ENCODE results near the gene KRTAP10-10.
"Not testable (repeated sequence)": the region's sequence is repeated elsewhere in the genome, so short reads cannot be mapped to it uniquely, and the experiment has no call there.

The KRTAP10-10 gene

GRCh38 chr21:44628707-44629391, 8.3 kb upstream of the KRTAP10-10 start:
- no peak overlapping the region for H3K9ac ChIP-seq (ENCODE audit: low read length)
- DNase-seq (ENCODE audit: low read depth) = no peak
- H3K27me3 ChIP-seq (replicated peaks; ENCODE audit: control insufficient read depth, insufficient read depth, low read length) = no peaks in the 10 kb centered on the region
- no peak overlapping the region for H3K4me3 ChIP-seq (ENCODE audit: low read length)
- H3K36me3 ChIP-seq (ENCODE audit: control insufficient read depth, insufficient read depth, low read length, severe bottlenecking) = no peaks in the 10 kb centered on the region
- H3K9me3 ChIP-seq (ENCODE audit: control insufficient read depth, low read length) = peaks cover 42% of the 10 kb centered on the region
- H3K4me1 ChIP-seq (ENCODE audit: control insufficient read depth, insufficient read depth, low read length) = no peaks in the 10 kb centered on the region

DNA sequence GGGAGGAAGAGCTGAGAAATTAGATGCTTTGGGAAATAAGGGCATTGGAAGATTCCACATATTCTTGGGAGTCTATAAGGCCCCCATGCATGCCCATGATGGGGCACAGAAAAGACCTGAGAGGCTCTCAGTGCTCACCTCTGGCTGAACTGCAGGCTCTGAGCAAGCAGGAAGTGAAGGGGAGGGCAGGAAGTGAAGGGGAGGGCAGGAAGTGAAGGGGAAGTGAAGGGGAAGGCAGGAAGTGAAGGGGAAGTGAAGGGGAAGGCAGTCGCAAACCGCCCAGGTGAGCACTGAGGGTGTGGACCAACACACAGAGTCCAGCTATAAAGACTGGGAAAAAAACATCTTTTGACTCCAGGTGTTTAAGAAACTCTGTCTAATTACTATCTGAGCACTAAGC, 6.7 kb upstream of the KRTAP10-10 start:
- H3K9me3 ChIP-seq (ENCODE audit: control insufficient read depth, low read length) = peaks cover 31% of the 10 kb centered on the region
- no peaks in the 10 kb centered on the region for H3K4me1 ChIP-seq (ENCODE audit: control insufficient read depth, insufficient read depth, low read length)
- no peak for DNase-seq (ENCODE audit: low read depth)
- no peaks in the 10 kb centered on the region for H3K27me3 ChIP-seq (replicated peaks; ENCODE audit: control insufficient read depth, insufficient read depth, low read length)
- H3K9ac ChIP-seq (ENCODE audit: low read length) = no peak overlapping the region
- H3K36me3 ChIP-seq (ENCODE audit: control insufficient read depth, insufficient read depth, low read length, severe bottlenecking) = no peaks in the 10 kb centered on the region
- H3K4me3 ChIP-seq (ENCODE audit: low read length) = no peak overlapping the region

GRCh38 chr21:44632067-44632466, 5.1 kb upstream of the KRTAP10-10 start:
- peaks cover 31% of the 10 kb centered on the region for H3K9me3 ChIP-seq (ENCODE audit: control insufficient read depth, low read length)
- no peak overlapping the region for H3K9ac ChIP-seq (ENCODE audit: low read length)
- H3K36me3 ChIP-seq (ENCODE audit: control insufficient read depth, insufficient read depth, low read length, severe bottlenecking) = no peaks in the 10 kb centered on the region
- H3K4me3 ChIP-seq (ENCODE audit: low read length) = no peak overlapping the region
- no peak for DNase-seq (ENCODE audit: low read depth)
- no peaks in the 10 kb centered on the region for H3K27me3 ChIP-seq (replicated peaks; ENCODE audit: control insufficient read depth, insufficient read depth, low read length)
- no peaks in the 10 kb centered on the region for H3K4me1 ChIP-seq (ENCODE audit: control insufficient read depth, insufficient read depth, low read length)

- no peak for DNase-seq (ENCODE audit: low read depth)
- H3K9me3 ChIP-seq (ENCODE audit: control insufficient read depth, low read length) = peaks cover 27% of the 10 kb centered on the region
- no peaks in the 10 kb centered on the region for H3K4me1 ChIP-seq (ENCODE audit: control insufficient read depth, insufficient read depth, low read length)
- no peak overlapping the region for H3K4me3 ChIP-seq (ENCODE audit: low read length)
- H3K27me3 ChIP-seq (replicated peaks; ENCODE audit: control insufficient read depth, insufficient read depth, low read length) = no peaks in the 10 kb centered on the region
- H3K36me3 ChIP-seq (ENCODE audit: control insufficient read depth, insufficient read depth, low read length, severe bottlenecking) = no peaks in the 10 kb centered on the region
- H3K9ac ChIP-seq (ENCODE audit: low read length) = no peak overlapping the region
Observed at GRCh38 chr21:44636209-44637017, 743 bp upstream of the KRTAP10-10 start.

- H3K27me3 ChIP-seq (replicated peaks; ENCODE audit: control insufficient read depth, insufficient read depth, low read length); H3K36me3 ChIP-seq (ENCODE audit: control insufficient read depth, insufficient read depth, low read length, severe bottlenecking); H3K9ac ChIP-seq (ENCODE audit: low read length); H3K4me1 ChIP-seq (ENCODE audit: control insufficient read depth, insufficient read depth, low read length); H3K4me3 ChIP-seq (ENCODE audit: low read length); DNase-seq (ENCODE audit: low read depth): not testable (repeated sequence)
- H3K9me3 ChIP-seq (ENCODE audit: control insufficient read depth, low read length) = peaks cover 18% of the 10 kb centered on the region
Observed at GRCh38 chr21:44637851-44638348, 744 bp downstream of the KRTAP10-10 start.

- H3K27me3 ChIP-seq (replicated peaks; ENCODE audit: control insufficient read depth, insufficient read depth, low read length); H3K36me3 ChIP-seq (ENCODE audit: control insufficient read depth, insufficient read depth, low read length, severe bottlenecking); H3K4me3 ChIP-seq (ENCODE audit: low read length); H3K4me1 ChIP-seq (ENCODE audit: control insufficient read depth, insufficient read depth, low read length); H3K9ac ChIP-seq (ENCODE audit: low read length); DNase-seq (ENCODE audit: low read depth): not testable (repeated sequence)
- peaks cover 18% of the 10 kb centered on the region for H3K9me3 ChIP-seq (ENCODE audit: control insufficient read depth, low read length)
Observed at GRCh38 chr21:44638506-44639330, 1.6 kb downstream of the KRTAP10-10 start.

DNA sequence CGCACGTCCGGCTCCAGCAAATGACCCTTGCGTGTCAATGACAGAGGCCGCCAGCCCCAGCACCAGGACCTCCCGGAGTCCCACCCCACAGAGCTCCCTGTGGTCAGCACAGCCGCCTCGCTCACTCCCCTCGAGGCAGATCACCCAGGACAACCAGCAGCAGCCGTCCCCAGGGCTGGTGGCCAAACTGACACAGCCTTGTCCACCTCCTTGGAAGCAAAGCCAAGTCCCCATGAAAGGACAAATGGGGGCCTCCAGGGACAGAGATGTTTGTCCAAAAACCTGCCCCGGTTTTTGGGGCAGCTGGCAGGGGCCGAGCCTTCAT, 2.1 kb downstream of the KRTAP10-10 start:
- no peaks in the 10 kb centered on the region for H3K27me3 ChIP-seq (replicated peaks; ENCODE audit: control insufficient read depth, insufficient read depth, low read length)
- H3K9me3 ChIP-seq (ENCODE audit: control insufficient read depth, low read length) = peaks cover 24% of the 10 kb centered on the region
- no peak overlapping the region for H3K9ac ChIP-seq (ENCODE audit: low read length)
- no peak overlapping the region for H3K4me3 ChIP-seq (ENCODE audit: low read length)
- no peak for DNase-seq (ENCODE audit: low read depth)
- H3K36me3 ChIP-seq (ENCODE audit: control insufficient read depth, insufficient read depth, low read length, severe bottlenecking) = no peaks in the 10 kb centered on the region
- H3K4me1 ChIP-seq (ENCODE audit: control insufficient read depth, insufficient read depth, low read length) = no peaks in the 10 kb centered on the region

DNA sequence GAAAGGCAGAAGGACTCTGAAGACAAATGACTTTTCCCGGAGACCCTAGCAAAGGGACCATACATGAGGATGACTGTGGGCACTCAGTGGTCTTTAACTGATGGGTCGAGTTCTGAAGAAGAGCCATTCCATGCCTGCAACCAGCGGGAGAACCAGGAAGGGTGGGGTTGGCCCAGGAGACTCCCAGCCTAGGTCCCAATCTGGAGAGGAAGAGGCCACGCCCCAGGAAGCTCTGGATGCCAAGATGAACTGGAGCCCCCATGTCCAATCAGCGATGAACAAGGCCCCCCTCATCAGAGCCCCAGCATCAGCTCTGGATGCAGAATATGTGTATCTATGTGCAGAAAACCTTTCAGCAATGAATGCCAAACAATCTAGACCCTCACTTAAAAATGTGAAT, 3.6 kb downstream of the KRTAP10-10 start:
- no peak overlapping the region for H3K4me3 ChIP-seq (ENCODE audit: low read length)
- no peak overlapping the region for H3K9ac ChIP-seq (ENCODE audit: low read length)
- no peak for DNase-seq (ENCODE audit: low read depth)
- no peaks in the 10 kb centered on the region for H3K4me1 ChIP-seq (ENCODE audit: control insufficient read depth, insufficient read depth, low read length)
- no peaks in the 10 kb centered on the region for H3K36me3 ChIP-seq (ENCODE audit: control insufficient read depth, insufficient read depth, low read length, severe bottlenecking)
- H3K27me3 ChIP-seq (replicated peaks; ENCODE audit: control insufficient read depth, insufficient read depth, low read length) = no peaks in the 10 kb centered on the region
- H3K9me3 ChIP-seq (ENCODE audit: control insufficient read depth, low read length) = peaks cover 32% of the 10 kb centered on the region

- DNase-seq (ENCODE audit: low read depth) = no peak
- no peaks in the 10 kb centered on the region for H3K4me1 ChIP-seq (ENCODE audit: control insufficient read depth, insufficient read depth, low read length)
- H3K27me3 ChIP-seq (replicated peaks; ENCODE audit: control insufficient read depth, insufficient read depth, low read length) = no peaks in the 10 kb centered on the region
- H3K36me3 ChIP-seq (ENCODE audit: control insufficient read depth, insufficient read depth, low read length, severe bottlenecking) = no peaks in the 10 kb centered on the region
- peaks cover 32% of the 10 kb centered on the region for H3K9me3 ChIP-seq (ENCODE audit: control insufficient read depth, low read length)
- H3K9ac ChIP-seq (ENCODE audit: low read length) = no peak overlapping the region
- no peak overlapping the region for H3K4me3 ChIP-seq (ENCODE audit: low read length)
Observed at GRCh38 chr21:44643741-44644310, 6.7 kb downstream of the KRTAP10-10 start.

DNA sequence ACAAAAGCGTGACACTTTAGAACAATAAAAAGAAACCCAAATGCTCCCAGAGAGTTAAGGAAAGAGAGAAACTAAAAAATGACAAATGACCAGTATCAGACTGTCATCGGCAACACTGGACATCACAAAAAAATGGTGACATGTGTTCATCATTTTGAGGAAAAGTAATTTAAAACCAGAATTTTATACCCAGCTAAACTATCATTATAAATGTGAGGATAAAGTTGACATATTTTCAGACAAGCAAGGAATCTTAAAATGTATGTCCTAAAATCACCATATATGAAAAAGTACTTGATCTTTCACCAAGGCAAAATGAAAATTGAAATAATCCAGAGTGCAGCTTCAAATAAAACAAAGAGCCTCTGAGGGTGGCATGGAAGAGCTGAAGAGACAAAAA, 7.7 kb downstream of the KRTAP10-10 start:
- Histone ChIP-seq H3K4me3 (ENCODE audit: low read length) (no peak overlapping the region), H3K9ac (ENCODE audit: low read length) (no peak overlapping the region), H3K9me3 (ENCODE audit: control insufficient read depth, low read length) (peaks cover 32% of the 10 kb centered on the region), H3K4me1 (ENCODE audit: control insufficient read depth, insufficient read depth, low read length) (no peaks in the 10 kb centered on the region), H3K27me3 (replicated peaks; ENCODE audit: control insufficient read depth, insufficient read depth, low read length) (no peaks in the 10 kb centered on the region), H3K36me3 (ENCODE audit: control insufficient read depth, insufficient read depth, low read length, severe bottlenecking) (no peaks in the 10 kb centered on the region)
- no peak for DNase-seq (ENCODE audit: low read depth)

Measured in adipocyte (in vitro differentiated cells).